Urinary bladder (tissue), 4 donors: ENCODE measurements around the gene E2F6. TPM values are rescaled to one million over a fixed set of nuclear protein-coding genes. Genes with fewer than 3 reads are reported as not detected.

Source experiments
- DNase-seq: peaks from one replicate; pipeline ENCODE4 v3.0.0-alpha.2; 2015; ENCODE audit errors: extremely low spot score
- H3K27ac ChIP-seq: one replicate; pipeline ENCODE4 v1.5.1; 2013; ENCODE audit warnings: low read depth, mild to moderate bottlenecking, moderate library complexity
- H3K36me3 ChIP-seq: one replicate; pipeline ENCODE4 v1.6.1; 2013; ENCODE audit warnings: mild to moderate bottlenecking, moderate library complexity; ENCODE audit not compliant: insufficient read depth
- H3K4me1 ChIP-seq: one replicate; pipeline ENCODE4 v1.6.1; 2013; ENCODE audit warnings: mild to moderate bottlenecking, moderate library complexity; ENCODE audit not compliant: insufficient read depth
- H3K4me3 ChIP-seq: one replicate; pipeline ENCODE4 v1.5.1; 2013; ENCODE audit warnings: low read depth, low read length
- whole genome bisulfite sequencing: extraction: QIAGEN DNeasy Blood & Tissue Kit; methylation state at CpG from one replicate; pipeline ENCODE4 v1.1.7; 2013; 5-methylcytosine and 5-hydroxymethylcytosine counted together
- polyA plus RNA-seq: library from polyadenylated mRNA; stranded (reverse); fragments of 200-250 nt; gene quantifications from one replicate; pipeline ENCODE4 v1.2.3, GENCODE V29; 2013
- total RNA-seq: library from RNA; depleted of rRNA; stranded (reverse); fragments of >200 nt; gene quantifications from one replicate; pipeline ENCODE4 v1.2.3, GENCODE V29; 2014
- donor health status: healthy with polysubstance abuse.
- donor health status: healthy.

Gene E2F6
- total RNA-seq, result 16.0 TPM
- polyA plus RNA-seq, result 12.1 TPM

- Histone ChIP-seq H3K36me3 (no peaks in the 10 kb centered on the region), H3K27ac (peak within 1 kb of the TSS; percentile 72), H3K4me1 (no peaks in the 10 kb centered on the region), H3K4me3 (peak within 1 kb of the TSS; percentile 81)
- WGBS, result under 1% methylated on average over 79 of the region's 86 CpGs
- peak; percentile 55 for DNase-seq
Measured at GRCh38 chr2:11465485-11466306, at the start of gene E2F6. Gene E2F6 (minus strand): TSS chr2:11466161. CDS start chr2:11465879, 282 bp downstream.

- Histone ChIP-seq H3K4me1 (no peaks in the 10 kb centered on the region), H3K27ac (no peak overlapping the region), H3K36me3 (no peaks in the 10 kb centered on the region), H3K4me3 (no peak overlapping the region)
- WGBS, result 74% methylated on average over 6 of the region's 6 CpGs
- no peak for DNase-seq
Measured at GRCh38 chr2:11515490-11515981, 49.6 kb upstream of the E2F6 start.

GRCh38 chr2:11514904-11515303 is 48.9 kb upstream of the E2F6 start:
- no peak overlapping the region for H3K27ac ChIP-seq
- no peak for DNase-seq
- WGBS, result 97% methylated on average over 6 of the region's 6 CpGs
- no peak overlapping the region for H3K4me3 ChIP-seq
- H3K4me1 ChIP-seq, result no peaks in the 10 kb centered on the region
- no peaks in the 10 kb centered on the region for H3K36me3 ChIP-seq

GRCh38 chr2:11514081-11514730 is 48.2 kb upstream of the E2F6 start:
- no peak overlapping the region for H3K27ac ChIP-seq

GRCh38 chr2:11513319-11513718 is 47.4 kb upstream of the E2F6 start:
- Histone ChIP-seq H3K4me3 (no peak overlapping the region), H3K27ac (no peak overlapping the region)
- 96% methylated on average over 5 of the region's 5 CpGs for WGBS

More at GRCh38 chr2:11514081-11514730, 48.2 kb upstream of the E2F6 start:
- DNase-seq, result no peak
- H3K36me3 ChIP-seq, result no peaks in the 10 kb centered on the region
- 85% methylated on average over 3 of the region's 3 CpGs for WGBS
- no peaks in the 10 kb centered on the region for H3K4me1 ChIP-seq
- H3K4me3 ChIP-seq, result no peak overlapping the region

GRCh38 chr2:11512431-11512830 is 46.5 kb upstream of the E2F6 start:
- no peak overlapping the region for H3K27ac ChIP-seq
- H3K36me3 ChIP-seq, result no peaks in the 10 kb centered on the region
- H3K4me1 ChIP-seq, result no peaks in the 10 kb centered on the region
- no peak overlapping the region for H3K4me3 ChIP-seq
- WGBS, result 50% methylated on average over 5 of the region's 5 CpGs
- DNase-seq, result no peak

More at GRCh38 chr2:11513319-11513718, 47.4 kb upstream of the E2F6 start:
- no peak for DNase-seq
- no peaks in the 10 kb centered on the region for H3K4me1 ChIP-seq
- no peaks in the 10 kb centered on the region for H3K36me3 ChIP-seq

- Histone ChIP-seq H3K4me1 (no peaks in the 10 kb centered on the region), H3K4me3 (no peak overlapping the region), H3K27ac (no peak overlapping the region), H3K36me3 (no peaks in the 10 kb centered on the region)
- DNase-seq, result no peak
- WGBS, result 81% methylated on average over 3 of the region's 3 CpGs
Measured at GRCh38 chr2:11509657-11510360, 43.8 kb upstream of the E2F6 start.

- H3K4me1 ChIP-seq, result no peaks in the 10 kb centered on the region
- H3K27ac ChIP-seq, result no peak overlapping the region
- DNase-seq, result no peak
- WGBS, result 32% methylated on average over 8 of the region's 8 CpGs
- no peak overlapping the region for H3K4me3 ChIP-seq
- no peaks in the 10 kb centered on the region for H3K36me3 ChIP-seq
Measured at GRCh38 chr2:11508279-11508678, 42.3 kb upstream of the E2F6 start.

- H3K4me3 ChIP-seq, result no peak overlapping the region
- DNase-seq, result no peak
- no peak overlapping the region for H3K27ac ChIP-seq
- H3K36me3 ChIP-seq, result no peaks in the 10 kb centered on the region
- WGBS, result 73% methylated on average over 2 of the region's 2 CpGs
- no peaks in the 10 kb centered on the region for H3K4me1 ChIP-seq
Measured at GRCh38 chr2:11507517-11507916, 41.6 kb upstream of the E2F6 start.

- no peak overlapping the region for H3K4me3 ChIP-seq
- WGBS, result 59% methylated on average over 3 of the region's 3 CpGs
- no peak overlapping the region for H3K27ac ChIP-seq
- DNase-seq, result no peak
- no peaks in the 10 kb centered on the region for H3K36me3 ChIP-seq
- H3K4me1 ChIP-seq, result no peaks in the 10 kb centered on the region
Measured at GRCh38 chr2:11506611-11506969, 40.6 kb upstream of the E2F6 start.

GRCh38 chr2:11505652-11506610 is 40.0 kb upstream of the E2F6 start:
- Histone ChIP-seq H3K36me3 (no peaks in the 10 kb centered on the region), H3K27ac (no peak overlapping the region), H3K4me1 (no peaks in the 10 kb centered on the region), H3K4me3 (no peak overlapping the region)
- no peak for DNase-seq
- WGBS, result 80% methylated on average over 11 of the region's 11 CpGs

GRCh38 chr2:11503354-11503927 is 37.5 kb upstream of the E2F6 start:
- no peak for DNase-seq
- H3K27ac ChIP-seq, result no peak overlapping the region
- no peak overlapping the region for H3K4me3 ChIP-seq
- H3K36me3 ChIP-seq, result no peaks in the 10 kb centered on the region
- WGBS, result 66% methylated on average over 8 of the region's 8 CpGs
- H3K4me1 ChIP-seq, result no peaks in the 10 kb centered on the region
